ENCODE measurements around the gene EFHC1.

DNA sequence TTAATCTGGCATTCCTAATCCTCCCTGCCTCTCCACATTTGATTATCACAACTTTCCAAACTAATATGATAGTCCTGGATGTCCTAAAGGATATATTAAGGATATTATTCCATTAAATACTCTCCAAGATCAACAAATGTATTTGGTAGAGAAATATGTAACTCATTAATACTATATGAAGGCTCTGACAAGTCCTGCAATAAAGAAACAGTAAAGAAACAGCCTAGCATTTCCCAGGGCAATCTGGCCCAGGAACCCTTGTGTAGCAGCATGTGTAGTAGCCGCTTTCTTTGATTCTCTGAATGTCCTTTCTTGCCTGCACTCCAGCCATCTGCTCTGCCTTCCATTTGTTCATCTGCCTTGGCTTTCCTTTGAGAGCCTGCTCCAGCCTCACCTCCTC is 133.0 kb downstream of the EFHC1 start:
- no peak for TF ChIP-seq POLR2A (IDR thresholded peaks at IDR 0.05)
- TF ChIP-seq EP300 (IDR thresholded peaks at IDR 0.05; ENCODE audit: low read depth), result no peak
- TF ChIP-seq, protein P1, sequence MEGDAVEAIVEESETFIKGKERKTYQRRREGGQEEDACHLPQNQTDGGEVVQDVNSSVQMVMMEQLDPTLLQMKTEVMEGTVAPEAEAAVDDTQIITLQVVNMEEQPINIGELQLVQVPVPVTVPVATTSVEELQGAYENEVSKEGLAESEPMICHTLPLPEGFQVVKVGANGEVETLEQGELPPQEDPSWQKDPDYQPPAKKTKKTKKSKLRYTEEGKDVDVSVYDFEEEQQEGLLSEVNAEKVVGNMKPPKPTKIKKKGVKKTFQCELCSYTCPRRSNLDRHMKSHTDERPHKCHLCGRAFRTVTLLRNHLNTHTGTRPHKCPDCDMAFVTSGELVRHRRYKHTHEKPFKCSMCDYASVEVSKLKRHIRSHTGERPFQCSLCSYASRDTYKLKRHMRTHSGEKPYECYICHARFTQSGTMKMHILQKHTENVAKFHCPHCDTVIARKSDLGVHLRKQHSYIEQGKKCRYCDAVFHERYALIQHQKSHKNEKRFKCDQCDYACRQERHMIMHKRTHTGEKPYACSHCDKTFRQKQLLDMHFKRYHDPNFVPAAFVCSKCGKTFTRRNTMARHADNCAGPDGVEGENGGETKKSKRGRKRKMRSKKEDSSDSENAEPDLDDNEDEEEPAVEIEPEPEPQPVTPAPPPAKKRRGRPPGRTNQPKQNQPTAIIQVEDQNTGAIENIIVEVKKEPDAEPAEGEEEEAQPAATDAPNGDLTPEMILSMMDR (IDR thresholded peaks at IDR 0.05), result no peak

All from transverse colon (tissue), 3 donors.